ENCODE data around the gene ATG101. TPM values are rescaled to one million over a fixed set of nuclear protein-coding genes. Genes with fewer than 3 reads are reported as not detected.

The ATG101 gene
- total and polyA plus RNA-seq, 9 of the 15 experiments (the other 6 are each of a cell fraction or from before 2014, with no cell fraction given): 2.9 to 52.4 (median 29.7) TPM

DNA sequence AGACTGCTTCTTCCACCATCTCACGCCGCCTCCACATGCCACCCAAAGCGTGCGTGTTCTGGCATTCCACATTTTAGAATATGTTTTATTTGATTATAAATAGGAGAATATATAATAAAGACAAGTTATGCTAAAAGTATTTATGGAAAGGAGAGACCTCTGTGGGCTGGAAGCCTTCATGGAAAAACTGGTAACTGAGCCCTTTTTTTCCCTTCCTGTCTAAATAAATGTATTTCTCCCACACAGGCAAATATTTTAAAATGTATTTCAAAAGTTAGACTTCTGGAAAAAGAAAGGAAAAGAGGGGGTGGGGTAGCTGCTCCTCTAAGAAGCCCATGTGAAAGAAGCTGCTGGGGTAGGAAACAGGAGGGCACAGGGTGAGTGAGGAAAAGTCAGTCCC is 34.6 kb upstream of the ATG101 start (continued):
- TF ChIP-seq, protein P1, sequence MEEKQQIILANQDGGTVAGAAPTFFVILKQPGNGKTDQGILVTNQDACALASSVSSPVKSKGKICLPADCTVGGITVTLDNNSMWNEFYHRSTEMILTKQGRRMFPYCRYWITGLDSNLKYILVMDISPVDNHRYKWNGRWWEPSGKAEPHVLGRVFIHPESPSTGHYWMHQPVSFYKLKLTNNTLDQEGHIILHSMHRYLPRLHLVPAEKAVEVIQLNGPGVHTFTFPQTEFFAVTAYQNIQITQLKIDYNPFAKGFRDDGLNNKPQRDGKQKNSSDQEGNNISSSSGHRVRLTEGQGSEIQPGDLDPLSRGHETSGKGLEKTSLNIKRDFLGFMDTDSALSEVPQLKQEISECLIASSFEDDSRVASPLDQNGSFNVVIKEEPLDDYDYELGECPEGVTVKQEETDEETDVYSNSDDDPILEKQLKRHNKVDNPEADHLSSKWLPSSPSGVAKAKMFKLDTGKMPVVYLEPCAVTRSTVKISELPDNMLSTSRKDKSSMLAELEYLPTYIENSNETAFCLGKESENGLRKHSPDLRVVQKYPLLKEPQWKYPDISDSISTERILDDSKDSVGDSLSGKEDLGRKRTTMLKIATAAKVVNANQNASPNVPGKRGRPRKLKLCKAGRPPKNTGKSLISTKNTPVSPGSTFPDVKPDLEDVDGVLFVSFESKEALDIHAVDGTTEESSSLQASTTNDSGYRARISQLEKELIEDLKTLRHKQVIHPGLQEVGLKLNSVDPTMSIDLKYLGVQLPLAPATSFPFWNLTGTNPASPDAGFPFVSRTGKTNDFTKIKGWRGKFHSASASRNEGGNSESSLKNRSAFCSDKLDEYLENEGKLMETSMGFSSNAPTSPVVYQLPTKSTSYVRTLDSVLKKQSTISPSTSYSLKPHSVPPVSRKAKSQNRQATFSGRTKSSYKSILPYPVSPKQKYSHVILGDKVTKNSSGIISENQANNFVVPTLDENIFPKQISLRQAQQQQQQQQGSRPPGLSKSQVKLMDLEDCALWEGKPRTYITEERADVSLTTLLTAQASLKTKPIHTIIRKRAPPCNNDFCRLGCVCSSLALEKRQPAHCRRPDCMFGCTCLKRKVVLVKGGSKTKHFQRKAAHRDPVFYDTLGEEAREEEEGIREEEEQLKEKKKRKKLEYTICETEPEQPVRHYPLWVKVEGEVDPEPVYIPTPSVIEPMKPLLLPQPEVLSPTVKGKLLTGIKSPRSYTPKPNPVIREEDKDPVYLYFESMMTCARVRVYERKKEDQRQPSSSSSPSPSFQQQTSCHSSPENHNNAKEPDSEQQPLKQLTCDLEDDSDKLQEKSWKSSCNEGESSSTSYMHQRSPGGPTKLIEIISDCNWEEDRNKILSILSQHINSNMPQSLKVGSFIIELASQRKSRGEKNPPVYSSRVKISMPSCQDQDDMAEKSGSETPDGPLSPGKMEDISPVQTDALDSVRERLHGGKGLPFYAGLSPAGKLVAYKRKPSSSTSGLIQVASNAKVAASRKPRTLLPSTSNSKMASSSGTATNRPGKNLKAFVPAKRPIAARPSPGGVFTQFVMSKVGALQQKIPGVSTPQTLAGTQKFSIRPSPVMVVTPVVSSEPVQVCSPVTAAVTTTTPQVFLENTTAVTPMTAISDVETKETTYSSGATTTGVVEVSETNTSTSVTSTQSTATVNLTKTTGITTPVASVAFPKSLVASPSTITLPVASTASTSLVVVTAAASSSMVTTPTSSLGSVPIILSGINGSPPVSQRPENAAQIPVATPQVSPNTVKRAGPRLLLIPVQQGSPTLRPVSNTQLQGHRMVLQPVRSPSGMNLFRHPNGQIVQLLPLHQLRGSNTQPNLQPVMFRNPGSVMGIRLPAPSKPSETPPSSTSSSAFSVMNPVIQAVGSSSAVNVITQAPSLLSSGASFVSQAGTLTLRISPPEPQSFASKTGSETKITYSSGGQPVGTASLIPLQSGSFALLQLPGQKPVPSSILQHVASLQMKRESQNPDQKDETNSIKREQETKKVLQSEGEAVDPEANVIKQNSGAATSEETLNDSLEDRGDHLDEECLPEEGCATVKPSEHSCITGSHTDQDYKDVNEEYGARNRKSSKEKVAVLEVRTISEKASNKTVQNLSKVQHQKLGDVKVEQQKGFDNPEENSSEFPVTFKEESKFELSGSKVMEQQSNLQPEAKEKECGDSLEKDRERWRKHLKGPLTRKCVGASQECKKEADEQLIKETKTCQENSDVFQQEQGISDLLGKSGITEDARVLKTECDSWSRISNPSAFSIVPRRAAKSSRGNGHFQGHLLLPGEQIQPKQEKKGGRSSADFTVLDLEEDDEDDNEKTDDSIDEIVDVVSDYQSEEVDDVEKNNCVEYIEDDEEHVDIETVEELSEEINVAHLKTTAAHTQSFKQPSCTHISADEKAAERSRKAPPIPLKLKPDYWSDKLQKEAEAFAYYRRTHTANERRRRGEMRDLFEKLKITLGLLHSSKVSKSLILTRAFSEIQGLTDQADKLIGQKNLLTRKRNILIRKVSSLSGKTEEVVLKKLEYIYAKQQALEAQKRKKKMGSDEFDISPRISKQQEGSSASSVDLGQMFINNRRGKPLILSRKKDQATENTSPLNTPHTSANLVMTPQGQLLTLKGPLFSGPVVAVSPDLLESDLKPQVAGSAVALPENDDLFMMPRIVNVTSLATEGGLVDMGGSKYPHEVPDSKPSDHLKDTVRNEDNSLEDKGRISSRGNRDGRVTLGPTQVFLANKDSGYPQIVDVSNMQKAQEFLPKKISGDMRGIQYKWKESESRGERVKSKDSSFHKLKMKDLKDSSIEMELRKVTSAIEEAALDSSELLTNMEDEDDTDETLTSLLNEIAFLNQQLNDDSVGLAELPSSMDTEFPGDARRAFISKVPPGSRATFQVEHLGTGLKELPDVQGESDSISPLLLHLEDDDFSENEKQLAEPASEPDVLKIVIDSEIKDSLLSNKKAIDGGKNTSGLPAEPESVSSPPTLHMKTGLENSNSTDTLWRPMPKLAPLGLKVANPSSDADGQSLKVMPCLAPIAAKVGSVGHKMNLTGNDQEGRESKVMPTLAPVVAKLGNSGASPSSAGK (IDR thresholded peaks at IDR 0.05): no peak
- TF ChIP-seq, protein P2, sequence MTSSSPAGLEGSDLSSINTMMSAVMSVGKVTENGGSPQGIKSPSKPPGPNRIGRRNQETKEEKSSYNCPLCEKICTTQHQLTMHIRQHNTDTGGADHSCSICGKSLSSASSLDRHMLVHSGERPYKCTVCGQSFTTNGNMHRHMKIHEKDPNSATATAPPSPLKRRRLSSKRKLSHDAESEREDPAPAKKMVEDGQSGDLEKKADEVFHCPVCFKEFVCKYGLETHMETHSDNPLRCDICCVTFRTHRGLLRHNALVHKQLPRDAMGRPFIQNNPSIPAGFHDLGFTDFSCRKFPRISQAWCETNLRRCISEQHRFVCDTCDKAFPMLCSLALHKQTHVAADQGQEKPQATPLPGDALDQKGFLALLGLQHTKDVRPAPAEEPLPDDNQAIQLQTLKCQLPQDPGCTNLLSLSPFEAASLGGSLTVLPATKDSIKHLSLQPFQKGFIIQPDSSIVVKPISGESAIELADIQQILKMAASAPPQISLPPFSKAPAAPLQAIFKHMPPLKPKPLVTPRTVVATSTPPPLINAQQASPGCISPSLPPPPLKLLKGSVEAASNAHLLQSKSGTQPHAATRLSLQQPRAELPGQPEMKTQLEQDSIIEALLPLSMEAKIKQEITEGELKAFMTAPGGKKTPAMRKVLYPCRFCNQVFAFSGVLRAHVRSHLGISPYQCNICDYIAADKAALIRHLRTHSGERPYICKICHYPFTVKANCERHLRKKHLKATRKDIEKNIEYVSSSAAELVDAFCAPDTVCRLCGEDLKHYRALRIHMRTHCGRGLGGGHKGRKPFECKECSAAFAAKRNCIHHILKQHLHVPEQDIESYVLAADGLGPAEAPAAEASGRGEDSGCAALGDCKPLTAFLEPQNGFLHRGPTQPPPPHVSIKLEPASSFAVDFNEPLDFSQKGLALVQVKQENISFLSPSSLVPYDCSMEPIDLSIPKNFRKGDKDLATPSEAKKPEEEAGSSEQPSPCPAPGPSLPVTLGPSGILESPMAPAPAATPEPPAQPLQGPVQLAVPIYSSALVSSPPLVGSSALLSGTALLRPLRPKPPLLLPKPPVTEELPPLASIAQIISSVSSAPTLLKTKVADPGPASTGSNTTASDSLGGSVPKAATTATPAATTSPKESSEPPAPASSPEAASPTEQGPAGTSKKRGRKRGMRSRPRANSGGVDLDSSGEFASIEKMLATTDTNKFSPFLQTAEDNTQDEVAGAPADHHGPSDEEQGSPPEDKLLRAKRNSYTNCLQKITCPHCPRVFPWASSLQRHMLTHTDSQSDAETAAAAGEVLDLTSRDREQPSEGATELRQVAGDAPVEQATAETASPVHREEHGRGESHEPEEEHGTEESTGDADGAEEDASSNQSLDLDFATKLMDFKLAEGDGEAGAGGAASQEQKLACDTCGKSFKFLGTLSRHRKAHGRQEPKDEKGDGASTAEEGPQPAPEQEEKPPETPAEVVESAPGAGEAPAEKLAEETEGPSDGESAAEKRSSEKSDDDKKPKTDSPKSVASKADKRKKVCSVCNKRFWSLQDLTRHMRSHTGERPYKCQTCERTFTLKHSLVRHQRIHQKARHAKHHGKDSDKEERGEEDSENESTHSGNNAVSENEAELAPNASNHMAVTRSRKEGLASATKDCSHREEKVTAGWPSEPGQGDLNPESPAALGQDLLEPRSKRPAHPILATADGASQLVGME (CRISPR knock-in tag; IDR thresholded peaks at IDR 0.05): no peak
- TF ChIP-seq, protein P3, sequence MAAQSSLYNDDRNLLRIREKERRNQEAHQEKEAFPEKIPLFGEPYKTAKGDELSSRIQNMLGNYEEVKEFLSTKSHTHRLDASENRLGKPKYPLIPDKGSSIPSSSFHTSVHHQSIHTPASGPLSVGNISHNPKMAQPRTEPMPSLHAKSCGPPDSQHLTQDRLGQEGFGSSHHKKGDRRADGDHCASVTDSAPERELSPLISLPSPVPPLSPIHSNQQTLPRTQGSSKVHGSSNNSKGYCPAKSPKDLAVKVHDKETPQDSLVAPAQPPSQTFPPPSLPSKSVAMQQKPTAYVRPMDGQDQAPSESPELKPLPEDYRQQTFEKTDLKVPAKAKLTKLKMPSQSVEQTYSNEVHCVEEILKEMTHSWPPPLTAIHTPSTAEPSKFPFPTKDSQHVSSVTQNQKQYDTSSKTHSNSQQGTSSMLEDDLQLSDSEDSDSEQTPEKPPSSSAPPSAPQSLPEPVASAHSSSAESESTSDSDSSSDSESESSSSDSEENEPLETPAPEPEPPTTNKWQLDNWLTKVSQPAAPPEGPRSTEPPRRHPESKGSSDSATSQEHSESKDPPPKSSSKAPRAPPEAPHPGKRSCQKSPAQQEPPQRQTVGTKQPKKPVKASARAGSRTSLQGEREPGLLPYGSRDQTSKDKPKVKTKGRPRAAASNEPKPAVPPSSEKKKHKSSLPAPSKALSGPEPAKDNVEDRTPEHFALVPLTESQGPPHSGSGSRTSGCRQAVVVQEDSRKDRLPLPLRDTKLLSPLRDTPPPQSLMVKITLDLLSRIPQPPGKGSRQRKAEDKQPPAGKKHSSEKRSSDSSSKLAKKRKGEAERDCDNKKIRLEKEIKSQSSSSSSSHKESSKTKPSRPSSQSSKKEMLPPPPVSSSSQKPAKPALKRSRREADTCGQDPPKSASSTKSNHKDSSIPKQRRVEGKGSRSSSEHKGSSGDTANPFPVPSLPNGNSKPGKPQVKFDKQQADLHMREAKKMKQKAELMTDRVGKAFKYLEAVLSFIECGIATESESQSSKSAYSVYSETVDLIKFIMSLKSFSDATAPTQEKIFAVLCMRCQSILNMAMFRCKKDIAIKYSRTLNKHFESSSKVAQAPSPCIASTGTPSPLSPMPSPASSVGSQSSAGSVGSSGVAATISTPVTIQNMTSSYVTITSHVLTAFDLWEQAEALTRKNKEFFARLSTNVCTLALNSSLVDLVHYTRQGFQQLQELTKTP (IDR thresholded peaks at IDR 0.05; ENCODE audit: low read depth in 1 of 2, partially characterized antibody in 2 of 2): no peak
- TF ChIP-seq RAD21 (CRISPR knock-in tag; conservative IDR thresholded peaks at IDR 0.05 in 1 of 2, IDR thresholded peaks at IDR 0.05 in 1 of 2) (no peak), CCAR2 (IDR thresholded peaks at IDR 0.05; ENCODE audit: low read depth, low read length) (no peak)

All from K562 (cell line).